HL-60 (cell line): ENCODE data around the gene PRSS8.
"Not testable (repeated sequence)": the region's sequence is repeated elsewhere in the genome, so short reads cannot be mapped to it uniquely, and the experiment has no call there.

Source experiments
- DNase-seq, 2 experiments: peaks; one replicate each; pipeline ENCODE4 v3.0.0-alpha.2; 2010 to 2020; ENCODE audit warnings: low read depth in 1 of 2, low spot score in 1 of 2
- H3K27ac ChIP-seq: fragments of 250-450 bp; sonication (Bioruptor Pico); replicated peaks from 2 replicates; pipeline ENCODE4 v1.5.1; 2020; ENCODE audit warnings: mild to moderate bottlenecking, moderate library complexity
- H3K27me3 ChIP-seq: fragments of 250-450 bp; sonication (Bioruptor Pico); 2 replicates; pipeline ENCODE4 v1.5.1; 2021; ENCODE audit warnings: mild to moderate bottlenecking, moderate library complexity; ENCODE audit not compliant: insufficient read depth, poor library complexity, severe bottlenecking
- H3K4me3 ChIP-seq: replicated peaks from 2 replicates; pipeline ENCODE4 v1.5.1; 2011; ENCODE audit warnings: mild to moderate bottlenecking, control low read depth, low read length; ENCODE audit not compliant: insufficient read depth
- CTCF ChIP-seq: IDR thresholded peaks from one replicate; pipeline ENCODE4 v1.5.1; 2011; ENCODE audit warnings: low read length, control low read depth, inconsistent platforms; ENCODE audit not compliant: insufficient read depth
- GABPA ChIP-seq: IDR thresholded peaks from 2 replicates; pipeline ENCODE4 v1.6.1; 2012; ENCODE audit warnings: low read depth
- POLR2AphosphoS5 ChIP-seq: IDR thresholded peaks from 2 replicates; pipeline ENCODE4 v1.6.1; 2012; ENCODE audit warnings: low read depth
- REST ChIP-seq: IDR thresholded peaks from 2 replicates; pipeline ENCODE4 v1.6.1; 2012; ENCODE audit warnings: low read depth; ENCODE audit not compliant: insufficient replicate concordance
- SPI1 ChIP-seq: IDR thresholded peaks from 2 replicates; pipeline ENCODE4 v1.6.1; 2012; ENCODE audit warnings: low read depth, mild to moderate bottlenecking, borderline replicate concordance

Gene PRSS8

GRCh38 chr16:31157136-31157535 is 21.6 kb upstream of the PRSS8 start:
- DNase-seq: peak; percentile 33 to 86
- Histone ChIP-seq H3K27me3 (no peaks in the 10 kb centered on the region), H3K4me3 (no peak overlapping the region), H3K27ac (no peak overlapping the region)
- peak; percentile 99 for TF ChIP-seq SPI1
- TF ChIP-seq REST: no peak
- no peak for TF ChIP-seq CTCF
- TF ChIP-seq GABPA: no peak
- TF ChIP-seq POLR2AphosphoS5: peak; percentile 43; the same call in 1 of the 2 replicates

- not testable (repeated sequence) for H3K27me3 ChIP-seq, H3K27ac ChIP-seq, DNase-seq
Observed at GRCh38 chr16:31150976-31151375, 15.4 kb upstream of the PRSS8 start.

GRCh38 chr16:31149894-31150890 is 14.7 kb upstream of the PRSS8 start, which contains the start of gene PRSS36:
TSS of gene PRSS36 (minus strand) at chr16:31150066. CDS start at chr16:31150035, 31 bp downstream.
- Histone ChIP-seq H3K27ac (peak within 1 kb of the TSS; percentile 46), H3K27me3 (no peaks in the 10 kb centered on the region), H3K4me3 (no peak within 1 kb of the TSS)
- no peak for TF ChIP-seq GABPA
- no peak for TF ChIP-seq SPI1
- TF ChIP-seq POLR2AphosphoS5: no peak
- TF ChIP-seq CTCF: no peak
- TF ChIP-seq REST: no peak
- DNase-seq: no peak

More at GRCh38 chr16:31150976-31151375, 15.4 kb upstream of the PRSS8 start:
- H3K4me3 ChIP-seq: not testable (repeated sequence)

- peak in 1 of 2 experiments; percentile 43 for DNase-seq
- no peak for TF ChIP-seq REST
- no peak for TF ChIP-seq CTCF
- no peak for TF ChIP-seq GABPA
- TF ChIP-seq SPI1: no peak
- TF ChIP-seq POLR2AphosphoS5: no peak
- Histone ChIP-seq H3K27ac (peak overlapping the region; percentile 46), H3K27me3 (no peaks in the 10 kb centered on the region), H3K4me3 (no peak overlapping the region)
Observed at GRCh38 chr16:31149332-31149731, 13.8 kb upstream of the PRSS8 start.
